ENCODE data around the gene PBXIP1. TPM values are rescaled to one million over a fixed set of nuclear protein-coding genes. Genes with fewer than 3 reads are reported as not detected.

The PBXIP1 gene
- total RNA-seq, 8 experiments from 2014 or later = 12.4 to 156 (median 30.8) TPM

- Histone ChIP-seq H3K27ac (peak overlapping the region in 1 of 2 donors; percentile 12), H3K4me3 (no peak overlapping the region), H3K4me1 (replicated peaks in 1 of 2) (peaks cover 40% of the 10 kb centered on the region in 2 donors)
- peak in 6 of 8 experiments; percentile 6 to 81 (median 58) for ATAC-seq (replicated peaks in 6 of 8)
- WGBS, 10 experiments = 40 to 72% (median 59%) methylated on average over 3 to 6 of the region's 9 CpGs; no CpG with 5 or more reads in 5 of the 10 experiments
- in situ Hi-C loops (cut with MboI; ENCODE audit: low pct_unique_long_range_greater_than_20kb in 2 of 9, low sequenced_read_pairs in 9 of 9, unreplicated experiment in 9 of 9) = no loop called here
Measured at GRCh38 chr1:154944401-154945159, 11.3 kb downstream of the PBXIP1 start.

- Histone ChIP-seq H3K4me3 (no peak overlapping the region), H3K4me1 (replicated peaks in 1 of 2) (peaks cover 40% of the 10 kb centered on the region in 2 donors), H3K27ac (no peak overlapping the region)
- in situ Hi-C loops (cut with MboI; ENCODE audit: low pct_unique_long_range_greater_than_20kb in 2 of 9, low sequenced_read_pairs in 9 of 9, unreplicated experiment in 9 of 9) = no loop called here
- 0 to 58% (median 28%) methylated on average over 1 to 4 of the region's 6 CpGs; no CpG with 5 or more reads in 2 of the 10 experiments for WGBS, 10 experiments
- peak in 7 of 8 experiments; percentile 21 to 68 (median 22) for ATAC-seq (replicated peaks in 6 of 8)
Measured at GRCh38 chr1:154943649-154944400, 12.1 kb downstream of the PBXIP1 start.

- ATAC-seq (replicated peaks in 6 of 8) = peak in 5 of 8 experiments; percentile 41 to 52 (median 46)
- in situ Hi-C loops (cut with MboI; ENCODE audit: low pct_unique_long_range_greater_than_20kb in 2 of 9, low sequenced_read_pairs in 9 of 9, unreplicated experiment in 9 of 9) = no loop called here
- 17 to 100% (median 83%) methylated on average over 1 to 2 of the region's 5 CpGs; no CpG with 5 or more reads in 7 of the 10 experiments for WGBS, 10 experiments
- Histone ChIP-seq H3K4me1 (replicated peaks in 1 of 2) (peaks cover 40 to 49% of the 10 kb centered on the region in 2 donors), H3K27ac (peak overlapping the region; percentile 29 to 64), H3K4me3 (no peak overlapping the region)
Measured at GRCh38 chr1:154941333-154942013, 14.4 kb downstream of the PBXIP1 start.

- ATAC-seq (replicated peaks in 6 of 8) = no peak
Measured at GRCh38 chr1:154940651-154941194, 15.2 kb downstream of the PBXIP1 start.

GRCh38 chr1:154940213-154940560 lies 15.7 kb downstream of the PBXIP1 start:
- Histone ChIP-seq H3K4me3 (no peak overlapping the region), H3K4me1 (replicated peaks in 1 of 2) (peaks cover 47 to 57% of the 10 kb centered on the region in 2 donors), H3K27ac (peak overlapping the region in 1 of 2 donors; percentile 47)
- ATAC-seq (replicated peaks in 6 of 8) = no peak
- in situ Hi-C loops (cut with MboI; ENCODE audit: low pct_unique_long_range_greater_than_20kb in 2 of 9, low sequenced_read_pairs in 9 of 9, unreplicated experiment in 9 of 9) = no loop called here
- 100% methylated on average over 1 of the region's 1 CpG; no CpG with 5 or more reads in 7 of the 10 experiments for WGBS, 10 experiments

More at GRCh38 chr1:154940651-154941194, 15.2 kb downstream of the PBXIP1 start:
- Histone ChIP-seq H3K27ac (peak overlapping the region; percentile 29 to 47), H3K4me3 (no peak overlapping the region), H3K4me1 (replicated peaks in 1 of 2) (peaks cover 45 to 53% of the 10 kb centered on the region in 2 donors)
- WGBS, 10 experiments = 17 to 75% (median 62%) methylated on average over 1 to 4 of the region's 8 CpGs; no CpG with 5 or more reads in 4 of the 10 experiments
- in situ Hi-C loops (cut with MboI; ENCODE audit: low pct_unique_long_range_greater_than_20kb in 2 of 9, low sequenced_read_pairs in 9 of 9, unreplicated experiment in 9 of 9) = no loop called here

GRCh38 chr1:154938604-154939399 lies 17.1 kb downstream of the PBXIP1 start:
- in situ Hi-C loops (cut with MboI; ENCODE audit: low pct_unique_long_range_greater_than_20kb in 2 of 9, low sequenced_read_pairs in 9 of 9, unreplicated experiment in 9 of 9) = no loop called here
- no peak for ATAC-seq (replicated peaks in 6 of 8)
- WGBS, 10 experiments = 92 to 100% (median 96%) methylated on average over 1 to 7 of the region's 7 CpGs; no CpG with 5 or more reads in 1 of the 10 experiments
- Histone ChIP-seq H3K4me3 (no peak overlapping the region), H3K4me1 (replicated peaks in 1 of 2) (peaks cover 35 to 44% of the 10 kb centered on the region in 2 donors), H3K27ac (no peak overlapping the region)

GRCh38 chr1:154937988-154938386 lies 17.9 kb downstream of the PBXIP1 start:
- peak overlapping the region; percentile 99 to 100 for H3K27ac ChIP-seq
- no peak for ATAC-seq (replicated peaks in 6 of 8)
- H3K4me3 ChIP-seq = peak overlapping the region in 3 of 5 donors; percentile 58 to 66 (median 58)
- in situ Hi-C loops (cut with MboI; ENCODE audit: low pct_unique_long_range_greater_than_20kb in 2 of 9, low sequenced_read_pairs in 9 of 9, unreplicated experiment in 9 of 9) = no loop called here
- 40 to 100% (median 94%) methylated on average over 1 to 8 of the region's 8 CpGs; no CpG with 5 or more reads in 2 of the 10 experiments for WGBS, 10 experiments
- peaks cover 35 to 44% of the 10 kb centered on the region in 2 donors for H3K4me1 ChIP-seq (replicated peaks in 1 of 2)

- in situ Hi-C loops (cut with MboI; ENCODE audit: low pct_unique_long_range_greater_than_20kb in 2 of 9, low sequenced_read_pairs in 9 of 9, unreplicated experiment in 9 of 9) = no loop called here
- 0 to 13% (median 6%) methylated on average over 4 to 35 of the region's 36 CpGs; no CpG with 5 or more reads in 1 of the 10 experiments for WGBS, 10 experiments
- peak; percentile 72 to 83 (median 78) for ATAC-seq (replicated peaks in 6 of 8)
- H3K27ac ChIP-seq = peak overlapping the region; percentile 99 to 100
- peak overlapping the region; percentile 53 to 77 (median 58) for H3K4me3 ChIP-seq
- H3K4me1 ChIP-seq (replicated peaks in 1 of 2) = peaks cover 32 to 42% of the 10 kb centered on the region in 2 donors
Measured at GRCh38 chr1:154937085-154937987, 18.6 kb downstream of the PBXIP1 start.

- WGBS, 10 experiments = 0 to 5% (median 0%) methylated on average over 3 to 25 of the region's 45 CpGs; no CpG with 5 or more reads in 3 of the 10 experiments
- H3K4me3 ChIP-seq = peak within 1 kb of the TSS; percentile 53 to 77 (median 58)
- peak; percentile 80 to 87 (median 84) for ATAC-seq (replicated peaks in 6 of 8)
- in situ Hi-C loops (cut with MboI; ENCODE audit: low pct_unique_long_range_greater_than_20kb in 2 of 9, low sequenced_read_pairs in 9 of 9, unreplicated experiment in 9 of 9) = no loop called here
- peak within 1 kb of the TSS; percentile 99 to 100 for H3K27ac ChIP-seq
- H3K4me1 ChIP-seq (replicated peaks in 1 of 2) = peaks cover 25 to 35% of the 10 kb centered on the region in 2 donors
Measured at GRCh38 chr1:154936555-154937084, 19.3 kb downstream of the PBXIP1 start, which contains the start of gene PMVK. Gene PMVK, minus strand, starts transcription at chr1:154936719. Its CDS starts 34 bp downstream, at chr1:154936685.

GRCh38 chr1:154935749-154936554 lies 19.9 kb downstream of the PBXIP1 start:
- peaks cover 18 to 28% of the 10 kb centered on the region in 2 donors for H3K4me1 ChIP-seq (replicated peaks in 1 of 2)
- peak overlapping the region; percentile 53 to 77 (median 58) for H3K4me3 ChIP-seq
- peak overlapping the region; percentile 99 to 100 for H3K27ac ChIP-seq
- in situ Hi-C loops (cut with MboI; ENCODE audit: low pct_unique_long_range_greater_than_20kb in 2 of 9, low sequenced_read_pairs in 9 of 9, unreplicated experiment in 9 of 9) = no loop called here
- ATAC-seq (replicated peaks in 6 of 8) = peak in 1 of 8 experiments; percentile 1
- 34 to 100% (median 74%) methylated on average over 2 to 20 of the region's 27 CpGs for WGBS, 10 experiments
